Stimulated activated CD4-positive, alpha-beta T cell treated with anti-CD3 and anti-CD28 coated beads, Interleukin-2, amount 100 ng/mL, for 24 hours (primary cell): ENCODE data around the gene FAM162A.

Experiments
- DNase-seq, 2 donors: peaks; one replicate each; pipeline ENCODE4 v3.0.0-alpha.2; 2020

FAM162A gene

GRCh38 chr3:122389197-122389596 is 5.2 kb downstream of the FAM162A start:
- no peak for DNase-seq

DNA sequence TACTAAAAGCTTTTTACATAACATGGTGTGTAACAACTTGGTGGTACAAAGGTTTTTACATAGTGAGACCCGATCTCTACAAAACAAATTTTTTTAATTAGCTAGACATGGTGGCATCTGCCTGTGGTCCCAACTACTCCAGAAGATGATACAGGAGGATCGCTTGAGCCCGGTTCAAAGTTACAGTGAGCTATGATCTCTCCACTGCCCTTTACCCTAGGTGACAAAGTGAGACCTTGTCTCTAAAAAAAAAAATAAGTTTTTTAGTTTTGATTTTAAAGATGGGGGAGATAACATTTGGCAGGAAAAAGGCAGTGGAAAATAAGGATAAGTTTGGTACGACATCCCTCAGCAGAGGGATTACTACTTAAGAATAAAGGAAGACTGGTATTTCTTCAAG is 5.9 kb downstream of the FAM162A start:
- DNase-seq: no peak

- DNase-seq: no peak
Measured at GRCh38 chr3:122390665-122391064, 6.7 kb downstream of the FAM162A start.

GRCh38 chr3:122391681-122392446 is 7.9 kb downstream of the FAM162A start:
- no peak for DNase-seq

GRCh38 chr3:122392868-122393844 is 9.2 kb downstream of the FAM162A start:
- DNase-seq: no peak

DNA sequence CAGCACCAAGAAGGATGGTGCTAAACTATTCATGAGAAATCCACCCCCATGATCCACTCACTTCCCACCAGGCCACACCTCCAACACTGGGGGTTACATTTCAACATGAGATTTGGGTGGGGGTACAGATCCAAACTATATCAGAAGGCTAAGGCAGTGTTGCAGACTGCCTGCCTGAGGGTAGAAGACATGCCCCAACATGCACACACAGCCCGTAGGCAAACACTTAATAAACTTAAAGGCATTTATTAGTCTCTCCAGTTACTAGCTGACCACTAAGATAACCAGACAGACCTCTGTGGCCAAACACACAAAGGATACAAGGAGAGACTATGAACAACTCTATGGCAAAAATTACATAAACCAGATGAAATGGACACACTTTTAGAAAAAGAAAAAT is 10.2 kb downstream of the FAM162A start:
- no peak for DNase-seq

DNA sequence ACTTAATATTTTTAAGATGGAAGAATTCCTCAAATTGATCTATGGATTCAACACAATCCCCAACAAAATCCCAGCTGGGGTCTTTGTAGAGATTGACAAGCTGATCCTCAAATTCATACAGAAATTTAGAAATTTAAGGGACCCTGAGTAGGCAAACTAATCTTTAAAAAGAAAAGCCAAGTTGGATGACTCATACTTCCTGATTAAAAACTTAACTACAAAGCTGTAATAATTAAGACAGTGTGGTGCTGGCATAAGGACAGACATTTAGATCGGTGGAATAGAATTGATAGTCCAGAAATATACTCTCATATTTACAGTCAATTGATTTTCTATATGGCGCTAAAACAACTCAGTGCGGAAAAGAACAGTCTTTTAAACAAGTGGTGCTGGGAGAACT is 11.6 kb downstream of the FAM162A start:
- no peak for DNase-seq

DNA sequence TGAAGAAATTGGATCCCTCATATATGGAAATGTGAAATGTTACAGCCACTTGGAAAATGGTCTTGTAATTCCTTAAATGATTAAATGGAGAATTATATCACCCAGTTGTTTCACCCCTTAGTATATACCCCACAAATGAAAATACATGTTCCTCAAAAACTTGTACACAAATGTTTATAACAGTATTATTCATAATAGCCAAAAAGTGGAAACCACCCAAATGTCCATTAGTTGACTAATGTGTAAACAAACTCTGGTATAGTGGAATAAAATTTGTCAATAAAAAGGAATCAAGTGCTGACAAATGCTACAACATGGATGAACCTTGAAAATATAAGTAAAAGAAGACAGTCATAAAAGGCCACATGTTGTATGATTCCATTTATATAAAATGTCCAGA is 12.5 kb downstream of the FAM162A start:
- no peak for DNase-seq

DNA sequence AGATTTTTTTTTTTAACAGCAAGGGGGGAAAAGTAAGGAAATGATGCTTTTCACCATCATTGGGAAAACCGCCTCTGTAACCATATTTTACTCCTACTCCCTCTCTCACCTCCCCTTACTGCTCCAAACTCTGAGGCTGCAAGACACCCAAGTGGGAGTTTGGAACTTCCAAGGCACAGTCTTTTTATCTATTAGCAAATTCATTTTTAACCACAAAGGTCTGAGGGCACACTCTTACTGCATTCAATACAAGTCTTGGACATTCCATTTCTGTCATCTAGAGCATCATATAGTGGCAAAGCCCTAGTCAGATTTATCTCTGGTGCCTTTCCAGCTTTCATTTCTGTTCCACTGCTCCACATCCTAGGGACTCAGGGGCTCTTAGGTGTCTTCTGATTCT is 13.2 kb downstream of the FAM162A start:
- no peak for DNase-seq

DNA sequence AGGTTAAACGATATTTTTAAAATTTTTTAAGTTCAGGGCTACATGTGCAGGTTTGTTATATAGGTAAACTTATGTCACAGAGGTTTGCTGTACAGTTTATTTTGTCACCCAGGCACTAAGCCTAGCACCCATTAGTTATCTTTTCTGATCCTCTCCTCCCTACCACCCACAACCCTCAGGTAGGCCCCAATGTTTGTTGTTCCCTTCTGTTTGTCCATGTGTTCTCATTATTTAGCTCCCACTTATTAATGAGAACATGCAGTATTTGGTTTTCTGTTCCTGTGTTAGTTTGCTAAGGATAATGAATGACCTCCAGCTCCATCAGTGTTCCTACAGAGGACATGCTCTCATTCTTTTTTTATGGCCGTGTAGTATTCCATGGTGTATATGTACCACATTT is 14.9 kb downstream of the FAM162A start:
- DNase-seq: no peak

DNA sequence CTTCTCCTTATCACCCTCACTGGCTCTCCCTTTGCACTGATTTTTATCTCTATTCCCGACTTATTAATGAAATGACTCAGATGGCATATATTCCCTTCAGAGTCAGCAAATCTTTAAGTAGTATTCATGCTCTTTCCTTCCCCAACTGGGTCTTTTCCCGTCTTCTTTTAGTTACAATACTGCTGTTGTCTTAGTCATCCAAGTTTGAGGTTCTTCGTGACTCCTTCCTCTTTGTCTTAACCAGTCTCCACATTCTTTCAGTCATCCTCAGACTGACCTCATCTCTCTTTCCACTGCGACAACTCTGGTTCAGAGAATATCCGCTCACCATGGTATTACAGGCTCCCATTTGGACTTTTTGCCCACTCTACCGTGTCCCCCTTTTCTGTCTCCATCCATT is 19.5 kb downstream of the FAM162A start:
- DNase-seq: no peak

GRCh38 chr3:122405015-122405414 is 21.0 kb downstream of the FAM162A start:
- DNase-seq: no peak

DNA sequence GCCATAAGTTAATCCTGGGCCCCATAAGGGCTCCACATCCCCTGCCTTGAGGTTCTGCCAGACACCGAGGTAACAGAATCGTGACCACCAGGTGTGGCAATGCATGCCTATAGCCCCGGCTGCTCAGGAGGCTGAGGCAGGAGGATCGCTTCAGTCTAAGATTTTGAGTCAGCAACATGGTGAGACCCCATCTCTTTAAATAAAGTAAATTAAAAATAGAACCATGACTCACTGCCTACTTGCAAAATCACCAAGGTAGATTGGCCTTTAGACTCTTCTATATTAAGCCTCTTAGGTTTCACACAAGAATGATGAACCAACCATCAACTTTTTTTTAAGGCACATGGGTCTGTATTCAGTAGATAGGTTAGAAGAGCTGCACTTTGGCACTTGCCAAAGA is 22.2 kb downstream of the FAM162A start:
- no peak for DNase-seq

DNA sequence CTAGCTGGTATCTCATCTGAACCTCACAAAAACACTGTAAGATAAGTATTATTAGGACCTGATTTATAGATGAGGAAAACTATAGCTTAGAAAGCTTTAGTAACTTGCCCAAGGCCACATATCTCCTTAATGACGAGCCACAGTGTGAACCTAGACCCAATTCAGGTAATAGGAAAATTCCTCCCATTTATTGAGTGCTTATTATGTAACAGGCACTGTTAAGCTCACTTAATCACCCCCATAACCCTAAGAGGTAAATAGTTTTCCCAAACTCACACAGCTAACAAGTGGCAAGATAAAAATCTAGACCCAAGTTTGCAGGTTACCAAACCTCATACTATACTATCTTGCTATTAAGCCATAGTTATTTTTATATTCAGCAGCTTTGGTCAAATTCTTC is 24.0 kb downstream of the FAM162A start:
- DNase-seq: no peak

DNA sequence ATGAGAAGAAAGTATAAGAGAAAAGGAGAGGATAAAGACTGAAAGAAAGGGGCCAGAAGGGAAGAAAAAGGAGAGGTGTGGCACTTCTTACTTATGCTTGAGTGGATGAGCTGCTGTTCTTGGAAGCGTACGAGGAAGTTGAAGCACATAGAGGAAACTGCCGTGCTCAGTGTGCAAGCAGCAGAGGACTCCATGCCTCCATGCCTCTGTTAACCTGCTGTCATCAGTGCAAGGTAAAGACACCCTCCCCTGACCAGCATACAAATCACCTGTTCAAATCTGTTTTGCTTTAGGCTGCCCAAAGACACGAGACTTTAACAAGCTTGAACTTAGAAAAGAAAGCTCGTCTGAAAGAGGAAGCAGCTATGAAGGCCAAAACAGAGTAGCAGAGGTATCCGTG is 25.5 kb downstream of the FAM162A start:
- no peak for DNase-seq

DNA sequence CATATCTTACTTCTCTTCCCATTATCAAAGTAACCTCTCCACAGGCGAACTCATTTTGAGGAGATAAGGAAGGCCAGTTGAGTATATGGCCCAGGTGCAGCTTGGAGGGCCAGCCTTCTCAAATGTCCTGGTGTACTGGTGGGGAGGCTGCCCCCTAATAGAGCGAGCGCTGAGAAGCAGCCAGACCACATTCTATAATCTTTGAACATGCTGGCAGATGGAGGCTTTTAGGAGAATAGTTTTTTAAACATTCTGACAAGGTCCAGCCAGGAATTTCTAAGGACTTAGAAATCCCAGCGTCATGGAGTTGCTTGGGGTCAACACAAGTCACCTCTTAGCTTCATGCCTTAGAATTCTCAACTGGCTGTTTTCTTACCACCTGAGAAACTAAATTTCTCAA is 26.1 kb downstream of the FAM162A start:
- no peak for DNase-seq

DNA sequence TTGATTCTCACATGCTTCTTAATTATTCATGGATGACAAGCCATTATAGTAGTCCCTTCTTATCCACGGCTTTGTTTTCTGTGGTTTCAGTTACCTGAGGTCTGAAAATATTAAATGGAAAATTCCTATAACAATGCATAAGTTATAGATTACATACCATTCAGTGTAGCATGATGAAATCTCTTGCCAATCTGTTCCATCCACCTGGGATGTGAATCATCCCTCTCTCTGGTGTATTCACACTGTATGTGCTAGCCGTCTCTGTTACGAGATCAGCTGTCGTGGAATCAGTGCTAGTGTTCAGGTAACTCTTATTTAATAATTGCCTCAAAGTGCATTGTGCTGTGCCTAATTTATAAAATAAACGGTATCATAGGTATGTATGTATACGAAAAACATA is 26.7 kb downstream of the FAM162A start:
- DNase-seq: no peak

GRCh38 chr3:122414391-122414790 is 30.4 kb downstream of the FAM162A start:
- DNase-seq: no peak

- peak; percentile 39 to 50 for DNase-seq
Measured at GRCh38 chr3:122415104-122415744, 31.2 kb downstream of the FAM162A start.

DNA sequence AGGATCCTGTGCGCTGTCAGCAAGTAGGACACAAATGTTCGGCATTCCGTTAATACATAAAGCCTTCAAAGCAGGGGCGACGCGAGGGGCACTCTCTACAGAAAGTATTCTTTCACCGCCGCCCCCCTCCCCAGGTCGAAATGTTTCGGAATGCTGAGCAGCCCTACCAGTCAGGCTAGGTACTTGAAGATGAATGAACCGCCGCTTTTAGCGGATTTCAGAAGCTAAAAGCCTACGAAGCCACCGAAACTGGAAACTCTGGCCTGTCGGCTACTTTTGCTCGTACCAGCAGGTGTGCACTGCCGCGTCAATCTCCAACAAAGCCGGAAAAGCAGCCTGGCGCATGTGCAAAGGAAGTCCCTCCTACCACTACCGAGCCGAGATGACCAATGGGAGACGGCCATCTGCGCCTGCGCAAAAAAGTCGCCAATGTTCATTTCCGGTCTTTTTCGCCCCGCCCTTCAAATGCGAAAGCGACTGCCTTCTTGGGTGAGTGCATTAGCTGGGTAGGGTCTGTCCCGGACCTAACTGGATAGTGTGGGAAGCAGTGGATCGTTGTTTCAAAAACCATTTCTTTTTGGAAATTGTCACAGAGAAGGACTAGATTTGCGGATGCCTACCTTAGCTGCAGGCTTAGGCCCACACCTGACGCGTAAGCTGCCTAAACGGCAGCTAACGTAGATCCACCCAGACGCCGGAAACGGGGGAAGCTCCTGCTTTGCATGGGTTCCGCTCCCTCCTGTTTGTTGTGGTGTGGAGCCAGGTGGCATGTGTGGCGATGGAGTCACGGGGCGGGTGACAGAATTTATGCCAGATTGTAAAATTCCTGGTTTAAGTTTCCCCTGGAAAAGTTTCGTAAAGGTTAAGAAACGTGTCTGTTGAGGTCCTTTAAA is 32.0 kb downstream of the FAM162A start, which contains the start of gene WDR5B:
Gene WDR5B, minus strand, starts transcription at position 301 of the 893 bp plus-strand sequence. CDS start 534 bp downstream, outside the sequence.
- peak; percentile 98 to 99 for DNase-seq

DNA sequence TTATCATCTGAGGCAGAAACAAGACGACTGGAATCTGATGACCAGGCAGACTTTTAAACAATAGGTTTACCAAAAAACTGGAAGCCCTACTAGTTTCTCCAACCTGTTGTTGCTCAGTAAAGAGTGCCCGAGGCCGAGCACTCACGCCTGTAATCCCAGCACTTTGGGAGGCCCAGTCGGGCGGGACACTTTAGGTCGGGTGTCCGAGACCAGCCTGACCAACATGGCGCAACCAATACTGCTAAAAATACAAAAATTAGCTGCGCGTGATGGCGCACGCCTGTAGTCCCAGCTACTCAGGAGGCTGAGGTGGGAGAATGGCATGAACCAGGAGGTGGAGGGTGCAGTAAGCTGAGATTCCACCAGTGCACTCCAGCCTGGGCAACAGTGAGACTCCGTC is 33.0 kb downstream of the FAM162A start:
- DNase-seq: no peak

DNA sequence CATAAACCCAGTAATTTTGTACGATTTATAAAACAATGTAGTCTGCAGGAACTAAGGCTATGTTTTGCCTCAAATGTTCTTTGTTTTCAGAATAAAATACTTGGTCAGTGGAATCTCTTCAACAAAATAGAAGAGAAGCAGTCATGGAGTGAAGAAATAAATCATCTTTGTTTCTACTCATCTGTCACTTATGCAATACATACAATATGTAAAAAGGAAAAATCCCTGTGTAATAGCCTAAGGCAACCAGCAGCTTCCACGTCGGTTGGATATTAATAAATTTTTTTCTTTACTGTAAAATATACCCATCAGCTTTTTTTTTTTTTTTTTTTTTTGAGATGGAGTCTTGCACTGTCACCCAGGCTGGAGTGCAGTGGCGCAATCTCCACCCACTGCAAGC is 37.1 kb downstream of the FAM162A start:
- no peak for DNase-seq
